H1 (cell line): ENCODE measurements around the gene CDH8. TPM values are rescaled to one million over a fixed set of nuclear protein-coding genes. Genes with fewer than 3 reads are reported as not detected.

Experiments
- EP300 ChIP-seq, 2 experiments: IDR thresholded peaks; 1 replicate in 1 of 2; 2 replicates in 1 of 2; pipeline ENCODE4 v1.6.1; 2011 to 2012; ENCODE audit warnings: low read depth in 2 of 2, low read length in 2 of 2, mild to moderate bottlenecking in 2 of 2, borderline replicate concordance in 1 of 2, inconsistent platforms in 1 of 2, moderate library complexity in 1 of 2
- NRF1 ChIP-seq: IDR thresholded peaks from 2 replicates; pipeline ENCODE4 v1.6.1; 2011; ENCODE audit warnings: mild to moderate bottlenecking, low read depth, low read length, improper control_type of control experiment
- PHF8 ChIP-seq: fragments of 200-600 bp; sonication (generic); conservative IDR thresholded peaks from 2 replicates; pipeline ENCODE4 v1.7.1; 2012; ENCODE audit warnings: low read depth, mild to moderate bottlenecking, inconsistent platforms, low read length, moderate library complexity
- SP1 ChIP-seq: IDR thresholded peaks from 2 replicates; pipeline ENCODE4 v1.6.1; 2011; ENCODE audit warnings: low read depth, low read length
- TAF7 ChIP-seq: optimal IDR thresholded peaks from 2 replicates; pipeline ENCODE3; 2011; ENCODE audit warnings: low read depth, mild to moderate bottlenecking, inconsistent platforms, low read length, moderate library complexity, borderline replicate concordance
- USF2 ChIP-seq: IDR thresholded peaks from 2 replicates; pipeline ENCODE4 v1.6.1; 2011; ENCODE audit warnings: low read length, improper control_type of control experiment
- YY1 ChIP-seq: IDR thresholded peaks from 2 replicates; pipeline ENCODE4 v1.6.1; 2011; ENCODE audit warnings: low read depth, mild to moderate bottlenecking, low read length
- polyA plus RNA-seq, 7 experiments: library from polyadenylated mRNA; depleted of rRNA in 3 of 7; stranded (reverse) in 5 of 7; unstranded in 2 of 7; fragments of >200 nt in 5 of 7; fragments of 200-250 nt in 2 of 7; gene quantifications; 1 replicate in 5 of 7; 2 replicates in 1 of 7; 4 replicates in 1 of 7; pipeline versions ENCODE4 v1.2.1 to v1.2.3, GENCODE V29; 2011 to 2013; ENCODE audit warnings: missing spikeins in 2 of 7, mixed read lengths in 2 of 7
- total RNA-seq: library from RNA; stranded (reverse); fragmentation: NEBNext Ultra II Directional; extraction: Animal tissue kit (Norgen Biotek cat#: 25700); gene quantifications from 2 replicates; pipeline ENCODE4 v1.2.1, GENCODE V29; 2021

The CDH8 gene
- total and polyA plus RNA-seq, 2 of the 8 experiments (the other 6 are each of a cell fraction or from before 2014, with no cell fraction given) = 7.7 to 8.4 TPM

GRCh38 chr16:61858988-61859387, 177.2 kb downstream of the CDH8 start (continued):
- no peak for TF ChIP-seq NRF1
- TF ChIP-seq TAF7 = no peak
- no peak for TF ChIP-seq PHF8
- no peak for TF ChIP-seq USF2
- no peak for TF ChIP-seq YY1
- no peak for TF ChIP-seq EP300 (IDR thresholded peaks at IDR 0.05; ENCODE audit: borderline replicate concordance in 1 of 2, low read depth in 2 of 2, low read length in 2 of 2)
- no peak for TF ChIP-seq SP1
